ENCODE data around the gene C10orf88. TPM values are rescaled to one million over a fixed set of nuclear protein-coding genes. Genes with fewer than 3 reads are reported as not detected.

Gene C10orf88
- 3.5 and 8.4 TPM in 2 replicates for total RNA-seq (2014; rRNA removed; shearing (Covaris generic); ENCODE audit: low replicate concordance)

- peak; percentile 98 for DNase-seq
- Histone ChIP-seq H3K27me3 (no peaks in the 10 kb centered on the region), H3K9me3 (0 out of 2 replicates have a peak, but pooled peaks cover 2% of the 10 kb centered on the region)
Observed at GRCh38 chr10:122953902-122954730, at the start of gene C10orf88. C10orf88 (minus strand) TSS chr10:122954227; CDS start chr10:122954178, 49 bp downstream.

GRCh38 chr10:123001370-123001769 is 47.3 kb upstream of the C10orf88 start:
- Histone ChIP-seq H3K9me3 (no peaks in the 10 kb centered on the region), H3K27me3 (no peaks in the 10 kb centered on the region), H3K36me3 (peaks cover 13% of the 10 kb centered on the region), H3K4me3 (no peak overlapping the region)
- DNase-seq, result no peak

More at GRCh38 chr10:122953902-122954730, at the start of gene C10orf88:
- H3K36me3 ChIP-seq, result peaks cover 26% of the 10 kb centered on the region
- H3K4me3 ChIP-seq, result peak within 1 kb of the TSS; percentile 96

- H3K9me3 ChIP-seq, result no peaks in the 10 kb centered on the region
- peaks cover 6% of the 10 kb centered on the region for H3K36me3 ChIP-seq
- DNase-seq, result no peak
- no peaks in the 10 kb centered on the region for H3K27me3 ChIP-seq
- no peak overlapping the region for H3K4me3 ChIP-seq
Observed at GRCh38 chr10:123000155-123000554, 46.1 kb upstream of the C10orf88 start.

- Histone ChIP-seq H3K4me3 (no peak overlapping the region), H3K9me3 (no peaks in the 10 kb centered on the region), H3K36me3 (peaks cover 11% of the 10 kb centered on the region), H3K27me3 (no peaks in the 10 kb centered on the region)
- no peak for DNase-seq
Observed at GRCh38 chr10:122999347-122999746, 45.3 kb upstream of the C10orf88 start.

- Histone ChIP-seq H3K4me3 (no peak overlapping the region), H3K36me3 (peaks cover 12% of the 10 kb centered on the region), H3K27me3 (no peaks in the 10 kb centered on the region), H3K9me3 (no peaks in the 10 kb centered on the region)
- no peak for DNase-seq
Observed at GRCh38 chr10:122998934-122999333, 44.9 kb upstream of the C10orf88 start.

GRCh38 chr10:122998360-122998917 is 44.4 kb upstream of the C10orf88 start:
- DNase-seq, result no peak
- H3K27me3 ChIP-seq, result no peaks in the 10 kb centered on the region
- H3K4me3 ChIP-seq, result no peak overlapping the region
- H3K9me3 ChIP-seq, result no peaks in the 10 kb centered on the region
- peaks cover 12% of the 10 kb centered on the region for H3K36me3 ChIP-seq

- Histone ChIP-seq H3K9me3 (no peaks in the 10 kb centered on the region), H3K36me3 (peaks cover 13% of the 10 kb centered on the region), H3K27me3 (no peaks in the 10 kb centered on the region), H3K4me3 (no peak overlapping the region)
- no peak for DNase-seq
Observed at GRCh38 chr10:122997864-122998263, 43.8 kb upstream of the C10orf88 start.

- H3K9me3 ChIP-seq, result no peaks in the 10 kb centered on the region
- H3K27me3 ChIP-seq, result no peaks in the 10 kb centered on the region
- H3K4me3 ChIP-seq, result no peak overlapping the region
- peaks cover 27% of the 10 kb centered on the region for H3K36me3 ChIP-seq
- DNase-seq, result no peak
Observed at GRCh38 chr10:122995936-122996335, 41.9 kb upstream of the C10orf88 start.

GRCh38 chr10:122993797-122994336 is 39.8 kb upstream of the C10orf88 start:
- H3K27me3 ChIP-seq, result no peaks in the 10 kb centered on the region
- H3K36me3 ChIP-seq, result peaks cover 29% of the 10 kb centered on the region
- no peaks in the 10 kb centered on the region for H3K9me3 ChIP-seq
- H3K4me3 ChIP-seq, result no peak overlapping the region
- DNase-seq, result no peak

- Histone ChIP-seq H3K27me3 (no peaks in the 10 kb centered on the region), H3K4me3 (no peak overlapping the region), H3K36me3 (peaks cover 23% of the 10 kb centered on the region), H3K9me3 (no peaks in the 10 kb centered on the region)
- DNase-seq, result no peak
Observed at GRCh38 chr10:122992031-122992585, 38.1 kb upstream of the C10orf88 start.

- Histone ChIP-seq H3K4me3 (no peak overlapping the region), H3K9me3 (no peaks in the 10 kb centered on the region), H3K36me3 (peaks cover 26% of the 10 kb centered on the region), H3K27me3 (no peaks in the 10 kb centered on the region)
- DNase-seq, result peak; percentile 38
Observed at GRCh38 chr10:122990278-122990677, 36.3 kb upstream of the C10orf88 start.

GRCh38 chr10:122988501-122988900 is 34.5 kb upstream of the C10orf88 start:
- Histone ChIP-seq H3K36me3 (peaks cover 20% of the 10 kb centered on the region), H3K4me3 (no peak overlapping the region), H3K9me3 (no peaks in the 10 kb centered on the region), H3K27me3 (no peaks in the 10 kb centered on the region)
- no peak for DNase-seq

GRCh38 chr10:122986335-122986734 is 32.3 kb upstream of the C10orf88 start:
- Histone ChIP-seq H3K9me3 (no peaks in the 10 kb centered on the region), H3K36me3 (peaks cover 5% of the 10 kb centered on the region), H3K4me3 (no peak overlapping the region), H3K27me3 (no peaks in the 10 kb centered on the region)
- peak; percentile 87 for DNase-seq

- Histone ChIP-seq H3K27me3 (no peaks in the 10 kb centered on the region), H3K36me3 (peaks cover 3% of the 10 kb centered on the region; the same call in 1 of the 2 replicates), H3K4me3 (no peak overlapping the region), H3K9me3 (no peaks in the 10 kb centered on the region)
- DNase-seq, result no peak
Observed at GRCh38 chr10:122984708-122985107, 30.7 kb upstream of the C10orf88 start.

GRCh38 chr10:122983898-122984297 is 29.9 kb upstream of the C10orf88 start:
- H3K36me3 ChIP-seq, result peaks cover 3% of the 10 kb centered on the region; the same call in 1 of the 2 replicates
- H3K9me3 ChIP-seq, result no peaks in the 10 kb centered on the region
- H3K27me3 ChIP-seq, result no peaks in the 10 kb centered on the region
- no peak overlapping the region for H3K4me3 ChIP-seq
- no peak for DNase-seq

GRCh38 chr10:122981066-122981464 is 27.0 kb upstream of the C10orf88 start:
- peaks cover 3% of the 10 kb centered on the region; the same call in 1 of the 2 replicates for H3K36me3 ChIP-seq
- DNase-seq, result peak; percentile 10
- H3K9me3 ChIP-seq, result no peaks in the 10 kb centered on the region
- peak overlapping the region; percentile 99 for H3K4me3 ChIP-seq
- no peaks in the 10 kb centered on the region for H3K27me3 ChIP-seq
